Heart left ventricle (tissue), 13 donors: ENCODE measurements around the gene EMID1.

Experiments used
- CTCF ChIP-seq, 12 donors: fragments of 200-600 bp; sonication (generic) in 4 of 12; IDR thresholded peaks; one replicate each; pipeline versions ENCODE4 v1.5.0 to v1.8.0; 2018 to 2022; ENCODE audit warnings: antibody characterized with exemption in 12 of 12, mild to moderate bottlenecking in 5 of 12
- POLR2A ChIP-seq, 2 donors: fragments of 450-650 bp; IDR thresholded peaks; one replicate each; pipeline ENCODE4 v1.6.1; 2017; ENCODE audit warnings: antibody characterized with exemption in 2 of 2, mild to moderate bottlenecking in 2 of 2, moderate library complexity in 2 of 2
- donor health status: ischemic (EF 13 %, LVEDD 7.1; RV severe dilation, severe dysfunction).
- donor health status: DM: no; HTN: yes; CAD: no.
- donor health status: DM: no; HTN: no; CAD: no.
- donor health status: ischemic (EF 25% LVEDD 6.9; RV normal size, moderate dysfunction).
- donor health status: ischemic (EF 25% LVEDD 5.7; RV mildly dilated, moderate dysfunction).
- donor health status: ischemic (EF 35%, LVEDD 5.7; RV mildly dilated, moderate dysfunction).
- donor health status: nonischemic (EF 11% LVEDD 7.7; RV severe dilation, severe dysfunction).
- donor health status: DM: yes; HTN: yes; CAD: no.
- donor health status: PGD.
- donor health status: ischemic (EF 29% LVEDD 5.4; RV normal size, mild dysfunction).
- donor health status: nonischemic (EF 23%, LVEDD 6.1; RV moderate dilation, normal function).

- TF ChIP-seq CTCF (IDR thresholded peaks at IDR 0.05), result no peak
- no peak for TF ChIP-seq POLR2A (IDR thresholded peaks at IDR 0.05)
Measured at GRCh38 chr22:29224121-29224858, 18.6 kb downstream of the EMID1 start.
